ENCODE measurements around the gene RFX2.

- TF ChIP-seq, protein P1, sequence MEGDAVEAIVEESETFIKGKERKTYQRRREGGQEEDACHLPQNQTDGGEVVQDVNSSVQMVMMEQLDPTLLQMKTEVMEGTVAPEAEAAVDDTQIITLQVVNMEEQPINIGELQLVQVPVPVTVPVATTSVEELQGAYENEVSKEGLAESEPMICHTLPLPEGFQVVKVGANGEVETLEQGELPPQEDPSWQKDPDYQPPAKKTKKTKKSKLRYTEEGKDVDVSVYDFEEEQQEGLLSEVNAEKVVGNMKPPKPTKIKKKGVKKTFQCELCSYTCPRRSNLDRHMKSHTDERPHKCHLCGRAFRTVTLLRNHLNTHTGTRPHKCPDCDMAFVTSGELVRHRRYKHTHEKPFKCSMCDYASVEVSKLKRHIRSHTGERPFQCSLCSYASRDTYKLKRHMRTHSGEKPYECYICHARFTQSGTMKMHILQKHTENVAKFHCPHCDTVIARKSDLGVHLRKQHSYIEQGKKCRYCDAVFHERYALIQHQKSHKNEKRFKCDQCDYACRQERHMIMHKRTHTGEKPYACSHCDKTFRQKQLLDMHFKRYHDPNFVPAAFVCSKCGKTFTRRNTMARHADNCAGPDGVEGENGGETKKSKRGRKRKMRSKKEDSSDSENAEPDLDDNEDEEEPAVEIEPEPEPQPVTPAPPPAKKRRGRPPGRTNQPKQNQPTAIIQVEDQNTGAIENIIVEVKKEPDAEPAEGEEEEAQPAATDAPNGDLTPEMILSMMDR (IDR thresholded peaks at IDR 0.05) = no peak
- TF ChIP-seq ZFX (IDR thresholded peaks at IDR 0.05; ENCODE audit: borderline replicate concordance) = no peak
Observed at GRCh38 chr19:6127716-6128335, 17.5 kb upstream of the RFX2 start.

Data from 22Rv1 (cell line).